PC-3 (cell line): Measurements from ENCODE around the gene C1orf198. TPM values are rescaled to one million over a fixed set of nuclear protein-coding genes. Genes with fewer than 3 reads are reported as not detected.

Source experiments
- ATAC-seq: fragments of 200-7000 bp; cut with Tn5 transposase; 2 replicates; pipeline ENCODE4 v1.9.1; 2020; ENCODE audit warnings: mild to moderate bottlenecking, moderate library complexity
- BruUV-seq: library from RNA; stranded (reverse); fragments of 400-500 nt; replicated peaks from 2 replicates; lab custom pipeline; 2021; lab: Mats Ljungman, UMichigan
- CTCF ChIA-PET: fragments of 300-600 bp; sonication (Branson Sonifier 250); formaldehyde crosslinking; loops from one replicate; lab custom pipeline; 2022; ENCODE audit warnings: antibody characterized with exemption; lab: Charles Lee
- POLR2A ChIA-PET: fragments of 300-600 bp; sonication (Branson Sonifier 250); formaldehyde crosslinking; loops from one replicate; lab custom pipeline; 2022; ENCODE audit warnings: antibody characterized with exemption; ENCODE audit not compliant: unreplicated experiment; lab: Charles Lee
- DNase-seq: peaks from one replicate; pipeline ENCODE4 v3.0.0-alpha.2; 2015
- H2AFZ ChIP-seq: fragments of 300-600 bp; sonication (generic); 2 replicates; pipeline ENCODE4 v1.6.0; 2016; ENCODE audit warnings: antibody characterized with exemption, low read length
- H3F3A ChIP-seq: fragments of 300-600 bp; sonication (generic); one replicate; pipeline ENCODE4 v1.6.0; 2017; ENCODE audit warnings: antibody characterized with exemption, low read length, control low read depth, mild to moderate bottlenecking; ENCODE audit not compliant: unreplicated experiment
- H3K27ac ChIP-seq: fragments of 300-600 bp; sonication (generic); 2 replicates; pipeline ENCODE4 v1.5.1; 2016; ENCODE audit warnings: mild to moderate bottlenecking, low read length
- H3K27me3 ChIP-seq: fragments of 300-600 bp; sonication (generic); 2 replicates; pipeline ENCODE4 v1.6.1; 2016; ENCODE audit warnings: low read length, mixed read lengths
- H3K36me3 ChIP-seq: fragments of 300-600 bp; sonication (generic); 2 replicates; pipeline ENCODE4 v1.6.1; 2016; ENCODE audit warnings: low read depth, mixed run types, low read length, mixed read lengths
- H3K4me1 ChIP-seq: fragments of 300-600 bp; sonication (generic); 2 replicates; pipeline ENCODE4 v1.5.1; 2016; ENCODE audit warnings: low read length; ENCODE audit not compliant: insufficient read depth
- H3K4me2 ChIP-seq: fragments of 300-600 bp; sonication (generic); 2 replicates; pipeline ENCODE4 v1.6.0; 2016; ENCODE audit warnings: low read length
- H3K4me3 ChIP-seq: fragments of 300-600 bp; sonication (generic); 2 replicates; pipeline ENCODE4 v1.5.1; 2016; ENCODE audit warnings: mild to moderate bottlenecking, low read length, mixed read lengths
- H3K79me2 ChIP-seq: fragments of 300-600 bp; sonication (generic); 2 replicates; pipeline ENCODE4 v1.6.1; 2017; ENCODE audit warnings: low read length, mixed read lengths
- H3K9ac ChIP-seq: fragments of 300-600 bp; sonication (generic); 2 replicates; pipeline ENCODE4 v1.6.0; 2016; ENCODE audit warnings: mild to moderate bottlenecking, low read length
- H3K9me2 ChIP-seq: fragments of 300-600 bp; sonication (generic); replicated peaks from 2 replicates; pipeline ENCODE4 v1.6.1; 2016; ENCODE audit warnings: mixed run types, low read length, mixed read lengths
- H3K9me3 ChIP-seq: fragments of 300-600 bp; sonication (generic); 2 replicates; pipeline ENCODE4 v1.6.1; 2016; ENCODE audit warnings: low read length, mixed read lengths
- H4K20me1 ChIP-seq: fragments of 300-600 bp; sonication (generic); 2 replicates; pipeline ENCODE4 v1.6.1; 2016; ENCODE audit warnings: low read length, mixed read lengths
- CTCF ChIP-seq: fragments of 300-600 bp; sonication (generic); conservative IDR thresholded peaks from 2 replicates; pipeline ENCODE4 v1.5.1; 2017; ENCODE audit warnings: antibody characterized with exemption, low read depth, mild to moderate bottlenecking, low read length
- EZH2 ChIP-seq: fragments of 300-600 bp; sonication (generic); IDR thresholded peaks from one replicate; pipeline ENCODE4 v1.6.1; 2017; ENCODE audit warnings: antibody characterized with exemption, mild to moderate bottlenecking, low read length; ENCODE audit not compliant: unreplicated experiment
- EZH2phosphoT487 ChIP-seq: fragments of 300-600 bp; sonication (generic); IDR thresholded peaks from 2 replicates; pipeline ENCODE4 v1.6.1; 2018; ENCODE audit warnings: mild to moderate bottlenecking, antibody characterized with exemption, low read length, borderline replicate concordance
- intact Hi-C: fragments of 100-400 bp; cut with micrococcal nuclease; formaldehyde crosslinking; loops from 2 replicates; pipeline ENCODE4 v1.9.0; 2023
- total RNA-seq: library from RNA; depleted of rRNA; stranded (reverse); fragments of >200 nt; gene quantifications from 2 replicates; pipeline ENCODE4 v1.2.3, GENCODE V29; 2014

Gene C1orf198
- total RNA-seq, 1 experiment from 2014 or later: 24.8 TPM

GRCh38 chr1:230892018-230892491, 23.7 kb upstream of the C1orf198 start:
- Histone ChIP-seq H3K4me2 (no peak overlapping the region), H3F3A (no peaks in the 10 kb centered on the region), H3K9me2 (no peaks in the 10 kb centered on the region), H3K9ac (no peak overlapping the region), H2AFZ (no peak overlapping the region), H3K9me3 (no peaks in the 10 kb centered on the region), H3K36me3 (no peaks in the 10 kb centered on the region), H3K4me3 (no peak overlapping the region), H4K20me1 (no peaks in the 10 kb centered on the region), H3K4me1 (no peaks in the 10 kb centered on the region), H3K27ac (no peak overlapping the region), H3K27me3 (peaks cover 20% of the 10 kb centered on the region), H3K79me2 (no peaks in the 10 kb centered on the region)
- CTCF ChIA-PET: no interaction called here
- DNase-seq (no peak), ATAC-seq (no peak)
- BruUV-seq: no TSS peak
- intact Hi-C loops: no loop called here
- TF ChIP-seq EZH2 (no peak), EZH2phosphoT487 (no peak), CTCF (no peak)
- POLR2A ChIA-PET: no interaction called here

- no peaks in the 10 kb centered on the region for H3K9me2 ChIP-seq
- H3F3A ChIP-seq: no peaks in the 10 kb centered on the region
- ChIA-PET CTCF (no interaction called here), POLR2A (no interaction called here)
- no peak overlapping the region for H2AFZ ChIP-seq
- intact Hi-C loops: no loop called here
- H3K4me3 ChIP-seq: no peak overlapping the region
- ATAC-seq (peak; percentile 58), DNase-seq (peak; percentile 28)
- H4K20me1 ChIP-seq: no peaks in the 10 kb centered on the region
- BruUV-seq: no TSS peak
- H3K9ac ChIP-seq: no peak overlapping the region
- no peaks in the 10 kb centered on the region for H3K4me1 ChIP-seq
- no peak overlapping the region for H3K27ac ChIP-seq
- no peaks in the 10 kb centered on the region for H3K36me3 ChIP-seq
- peaks cover 20% of the 10 kb centered on the region for H3K27me3 ChIP-seq
- no peaks in the 10 kb centered on the region for H3K79me2 ChIP-seq
- H3K4me2 ChIP-seq: no peak overlapping the region
- H3K9me3 ChIP-seq: no peaks in the 10 kb centered on the region
- TF ChIP-seq CTCF: no peak
- TF ChIP-seq EZH2: no peak
- no peak for TF ChIP-seq EZH2phosphoT487
Measured at GRCh38 chr1:230891413-230891812, 23.1 kb upstream of the C1orf198 start.

GRCh38 chr1:230884646-230885045, 16.3 kb upstream of the C1orf198 start:
- Histone ChIP-seq H3K36me3 (no peaks in the 10 kb centered on the region), H3K27me3 (peaks cover 29% of the 10 kb centered on the region), H4K20me1 (no peaks in the 10 kb centered on the region), H3K4me1 (no peaks in the 10 kb centered on the region), H3K4me3 (no peak overlapping the region), H3K9me2 (no peaks in the 10 kb centered on the region), H3F3A (no peaks in the 10 kb centered on the region), H3K27ac (no peak overlapping the region), H3K4me2 (no peak overlapping the region), H3K9me3 (0 out of 2 replicates have a peak, but pooled peaks cover 6% of the 10 kb centered on the region), H3K79me2 (no peaks in the 10 kb centered on the region), H2AFZ (no peak overlapping the region), H3K9ac (no peak overlapping the region)
- no peak for ATAC-seq
- ChIA-PET POLR2A (no interaction called here), CTCF (no interaction called here)
- DNase-seq: no peak
- intact Hi-C loops: no loop called here
- TF ChIP-seq EZH2 (no peak), EZH2phosphoT487 (no peak), CTCF (no peak)
- no TSS peak for BruUV-seq
